HFFc6 (cell line): Measurements from ENCODE around the gene GUCA1A. TPM values are rescaled to one million over a fixed set of nuclear protein-coding genes. Genes with fewer than 3 reads are reported as not detected.

Experiments used
- DNase-seq: peaks from one replicate; pipeline ENCODE4 v3.0.0-alpha.2; 2018
- H3K27ac Mint-ChIP-seq: 2 replicates; pipeline ENCODE4 v1.8.0; 2020; ENCODE audit warnings: mild to moderate bottlenecking, mixed read lengths
- H3K27me3 Mint-ChIP-seq: 2 replicates; pipeline ENCODE4 v1.8.0; 2021; ENCODE audit warnings: mild to moderate bottlenecking, moderate library complexity, mixed read lengths; ENCODE audit not compliant: insufficient read depth
- H3K36me3 Mint-ChIP-seq: 2 replicates; pipeline ENCODE4 v1.8.0; 2021; ENCODE audit warnings: low read depth, mixed read lengths
- H3K4me1 Mint-ChIP-seq: 2 replicates; pipeline ENCODE4 v1.8.0; 2020; ENCODE audit warnings: low read depth, mixed read lengths
- H3K4me3 Mint-ChIP-seq: 2 replicates; pipeline ENCODE4 v1.8.0; 2020; ENCODE audit warnings: mild to moderate bottlenecking, moderate library complexity, mixed read lengths
- H3K9me3 Mint-ChIP-seq: 2 replicates; pipeline ENCODE4 v1.8.0; 2020; ENCODE audit warnings: mild to moderate bottlenecking, mixed read lengths
- total RNA-seq, 6 experiments: library from RNA; stranded (reverse); fragmentation: NEBNext Ultra II Directional; extraction: Animal tissue kit (Norgen Biotek cat#: 25700); gene quantifications; 2 replicates in 1 of 6; 3 replicates in 5 of 6; pipeline ENCODE4 v1.2.3, GENCODE V29; 2021
- TF ChIP-seq, protein P1 (sequence below): fragments of 200-600 bp; sonication (generic); IDR thresholded peaks from 2 replicates; pipeline ENCODE4 v1.5.0; 2021; ENCODE audit warnings: antibody characterized with exemption, mild to moderate bottlenecking

Gene GUCA1A
- total RNA-seq, 6 experiments from 2014 or later: not detected

DNA sequence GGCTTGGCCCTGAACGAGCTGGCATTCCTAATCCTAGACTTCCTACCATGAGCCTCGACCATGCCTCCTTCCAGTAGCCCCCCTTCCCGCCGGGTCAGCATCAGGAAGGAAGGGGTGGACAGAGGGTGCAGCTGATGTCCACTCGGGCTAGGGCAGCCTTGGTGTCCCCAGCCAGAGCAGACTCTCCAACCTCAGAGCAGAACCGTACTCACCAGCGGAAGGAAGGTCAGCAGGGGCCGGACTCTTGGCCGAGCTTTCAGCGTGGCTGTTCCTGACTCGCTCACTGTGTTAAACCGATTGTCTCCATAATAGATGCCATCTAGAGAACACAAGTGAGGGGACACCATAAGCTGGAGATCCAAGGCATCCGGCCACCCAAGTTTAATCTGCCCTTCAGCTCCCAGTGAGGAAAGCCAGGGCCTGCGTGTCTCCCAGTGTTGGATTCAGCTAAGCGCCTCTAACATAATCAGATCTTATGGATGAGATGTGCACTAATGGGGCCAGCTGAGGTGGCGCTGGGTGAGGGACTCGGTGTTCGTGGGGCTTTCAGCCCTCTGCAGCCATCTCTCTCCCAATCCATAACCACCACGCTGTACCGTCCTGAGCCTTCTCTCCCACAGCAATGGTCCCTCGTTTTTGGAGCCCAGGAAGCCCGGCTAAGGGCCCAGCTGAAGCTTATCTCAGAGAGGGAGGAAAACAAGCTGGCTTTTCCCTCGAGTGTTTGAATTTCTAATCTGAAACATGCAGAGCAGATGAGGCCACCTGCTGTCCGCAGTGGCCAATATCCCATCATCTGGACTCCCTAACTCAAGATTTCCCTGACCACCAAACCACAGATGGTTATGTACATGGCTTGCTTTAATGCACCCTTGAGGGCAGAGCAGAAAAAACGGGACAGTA lies 44.5 kb upstream of the GUCA1A start:
- Mint-ChIP-seq H3K27ac (no peak overlapping the region), H3K27me3 (peaks cover 1% of the 10 kb centered on the region; the same call in 1 of the 2 replicates), H3K4me1 (peaks cover 10% of the 10 kb centered on the region), H3K36me3 (peaks cover 8% of the 10 kb centered on the region), H3K9me3 (no peaks in the 10 kb centered on the region), H3K4me3 (no peak overlapping the region)
- no peak for DNase-seq
- TF ChIP-seq, protein P1, sequence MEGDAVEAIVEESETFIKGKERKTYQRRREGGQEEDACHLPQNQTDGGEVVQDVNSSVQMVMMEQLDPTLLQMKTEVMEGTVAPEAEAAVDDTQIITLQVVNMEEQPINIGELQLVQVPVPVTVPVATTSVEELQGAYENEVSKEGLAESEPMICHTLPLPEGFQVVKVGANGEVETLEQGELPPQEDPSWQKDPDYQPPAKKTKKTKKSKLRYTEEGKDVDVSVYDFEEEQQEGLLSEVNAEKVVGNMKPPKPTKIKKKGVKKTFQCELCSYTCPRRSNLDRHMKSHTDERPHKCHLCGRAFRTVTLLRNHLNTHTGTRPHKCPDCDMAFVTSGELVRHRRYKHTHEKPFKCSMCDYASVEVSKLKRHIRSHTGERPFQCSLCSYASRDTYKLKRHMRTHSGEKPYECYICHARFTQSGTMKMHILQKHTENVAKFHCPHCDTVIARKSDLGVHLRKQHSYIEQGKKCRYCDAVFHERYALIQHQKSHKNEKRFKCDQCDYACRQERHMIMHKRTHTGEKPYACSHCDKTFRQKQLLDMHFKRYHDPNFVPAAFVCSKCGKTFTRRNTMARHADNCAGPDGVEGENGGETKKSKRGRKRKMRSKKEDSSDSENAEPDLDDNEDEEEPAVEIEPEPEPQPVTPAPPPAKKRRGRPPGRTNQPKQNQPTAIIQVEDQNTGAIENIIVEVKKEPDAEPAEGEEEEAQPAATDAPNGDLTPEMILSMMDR: no peak

DNA sequence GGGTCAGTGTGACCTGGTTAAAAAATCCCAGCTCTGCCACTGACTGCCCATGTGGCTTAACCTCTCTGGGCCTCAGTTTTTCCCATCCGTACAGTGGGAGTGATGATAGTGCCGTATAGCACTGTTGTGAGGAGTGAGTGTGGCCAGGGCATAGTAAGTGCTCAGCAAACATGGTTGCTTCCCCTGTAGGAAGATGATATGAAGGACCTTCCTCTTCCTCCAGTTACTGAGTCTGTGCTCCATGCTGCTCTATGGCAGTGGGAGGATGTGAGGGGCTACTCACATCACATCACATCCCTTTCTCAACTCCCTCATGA lies 43.8 kb upstream of the GUCA1A start:
- TF ChIP-seq, protein P1: no peak
- Mint-ChIP-seq H3K36me3 (peaks cover 8% of the 10 kb centered on the region), H3K4me3 (no peak overlapping the region)

GRCh38 chr6:42131531-42131930 lies 41.6 kb upstream of the GUCA1A start:
- peaks cover 15% of the 10 kb centered on the region for H3K4me1 Mint-ChIP-seq
- peak; percentile 73 for DNase-seq
- peak overlapping the region; percentile 91 for H3K27ac Mint-ChIP-seq

More for the DNA sequence above, 43.8 kb upstream of the GUCA1A start:
- Mint-ChIP-seq H3K4me1 (peaks cover 10% of the 10 kb centered on the region), H3K9me3 (no peaks in the 10 kb centered on the region), H3K27me3 (peaks cover 1% of the 10 kb centered on the region; the same call in 1 of the 2 replicates), H3K27ac (no peak overlapping the region)
- DNase-seq: no peak

GRCh38 chr6:42133926-42134325 lies 39.2 kb upstream of the GUCA1A start:
- H3K4me3 Mint-ChIP-seq: no peak overlapping the region
- H3K36me3 Mint-ChIP-seq: no peaks in the 10 kb centered on the region
- H3K4me1 Mint-ChIP-seq: peaks cover 28% of the 10 kb centered on the region
- H3K27me3 Mint-ChIP-seq: no peaks in the 10 kb centered on the region; the same call in 1 of the 2 replicates
- DNase-seq: no peak
- no peaks in the 10 kb centered on the region for H3K9me3 Mint-ChIP-seq
- no peak overlapping the region for H3K27ac Mint-ChIP-seq
- TF ChIP-seq, protein P1: no peak

More at GRCh38 chr6:42131531-42131930, 41.6 kb upstream of the GUCA1A start:
- TF ChIP-seq, protein P1: no peak
- Mint-ChIP-seq H3K27me3 (no peaks in the 10 kb centered on the region), H3K9me3 (no peaks in the 10 kb centered on the region), H3K4me3 (no peak overlapping the region), H3K36me3 (no peaks in the 10 kb centered on the region; the same call in 1 of the 2 replicates)

- H3K27me3 Mint-ChIP-seq: no peaks in the 10 kb centered on the region; the same call in 1 of the 2 replicates
- DNase-seq: no peak
- H3K27ac Mint-ChIP-seq: no peak overlapping the region
- peaks cover 40% of the 10 kb centered on the region for H3K4me1 Mint-ChIP-seq
- TF ChIP-seq, protein P1: no peak
- no peak overlapping the region for H3K4me3 Mint-ChIP-seq
- no peaks in the 10 kb centered on the region for H3K9me3 Mint-ChIP-seq
- H3K36me3 Mint-ChIP-seq: no peaks in the 10 kb centered on the region
These were observed 38.0 kb upstream of the GUCA1A start for GRCh38 chr6:42135161-42135560.
